ENCODE results near the gene SRL.

The SRL gene

DNA sequence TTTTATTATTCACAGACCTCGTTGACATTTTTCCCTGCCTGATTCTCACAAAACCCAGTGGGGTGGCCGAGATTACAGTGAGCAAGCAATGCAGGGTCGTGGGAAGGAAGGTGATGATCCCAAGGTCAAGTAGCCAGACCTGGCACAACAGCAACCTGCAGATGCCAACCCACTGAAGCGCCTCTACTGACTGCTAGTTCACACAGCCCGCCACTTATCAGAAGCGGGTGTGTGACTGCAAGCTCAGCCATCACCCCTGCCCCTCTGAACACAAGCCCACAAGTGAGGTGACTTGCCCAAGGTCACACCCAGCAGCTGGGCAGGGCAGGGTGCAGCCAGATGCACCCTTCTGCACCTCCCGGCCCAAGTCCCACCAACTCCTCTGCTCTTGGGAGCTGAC, 23.8 kb upstream of the SRL start:
- Histone ChIP-seq H3K27me3 (replicated peaks) (no peaks in the 10 kb centered on the region), H3K27ac (no peak overlapping the region), H3K36me3 (replicated peaks) (peaks cover 7% of the 10 kb centered on the region), H3K4me3 (ENCODE audit: low read depth, low read length) (no peak overlapping the region)
- in situ Hi-C loops (cut with HindIII; ENCODE audit: low pct_ligation_motif_present, low sequenced_read_pairs), result no loop called here
- DNase-seq, result no peak
- TF ChIP-seq, protein P1, sequence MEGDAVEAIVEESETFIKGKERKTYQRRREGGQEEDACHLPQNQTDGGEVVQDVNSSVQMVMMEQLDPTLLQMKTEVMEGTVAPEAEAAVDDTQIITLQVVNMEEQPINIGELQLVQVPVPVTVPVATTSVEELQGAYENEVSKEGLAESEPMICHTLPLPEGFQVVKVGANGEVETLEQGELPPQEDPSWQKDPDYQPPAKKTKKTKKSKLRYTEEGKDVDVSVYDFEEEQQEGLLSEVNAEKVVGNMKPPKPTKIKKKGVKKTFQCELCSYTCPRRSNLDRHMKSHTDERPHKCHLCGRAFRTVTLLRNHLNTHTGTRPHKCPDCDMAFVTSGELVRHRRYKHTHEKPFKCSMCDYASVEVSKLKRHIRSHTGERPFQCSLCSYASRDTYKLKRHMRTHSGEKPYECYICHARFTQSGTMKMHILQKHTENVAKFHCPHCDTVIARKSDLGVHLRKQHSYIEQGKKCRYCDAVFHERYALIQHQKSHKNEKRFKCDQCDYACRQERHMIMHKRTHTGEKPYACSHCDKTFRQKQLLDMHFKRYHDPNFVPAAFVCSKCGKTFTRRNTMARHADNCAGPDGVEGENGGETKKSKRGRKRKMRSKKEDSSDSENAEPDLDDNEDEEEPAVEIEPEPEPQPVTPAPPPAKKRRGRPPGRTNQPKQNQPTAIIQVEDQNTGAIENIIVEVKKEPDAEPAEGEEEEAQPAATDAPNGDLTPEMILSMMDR (IDR thresholded peaks at IDR 0.05; ENCODE audit: low read depth, low read length, missing control alignments), result no peak

DNA sequence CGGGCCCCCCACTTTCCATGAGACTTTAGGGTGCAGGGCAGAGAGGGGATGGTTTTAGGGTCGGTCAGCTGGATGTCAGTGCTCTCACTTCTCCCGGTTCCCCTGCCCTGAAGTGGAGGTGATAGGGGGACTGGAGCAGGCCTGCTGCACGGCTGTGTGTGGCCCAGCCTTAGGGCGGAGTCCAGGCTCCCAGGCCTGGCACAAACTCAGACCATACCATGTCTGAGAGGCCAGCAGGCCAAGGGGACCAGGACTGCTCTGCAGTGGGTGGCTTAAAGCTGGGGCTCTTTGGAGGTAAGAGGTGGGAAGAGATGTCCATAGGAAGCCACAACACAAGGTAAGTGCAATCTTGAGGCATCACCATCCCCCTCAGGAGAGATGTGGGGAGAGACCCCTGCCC, 22.7 kb upstream of the SRL start:
- DNase-seq, result no peak
- no peak overlapping the region for H3K4me3 ChIP-seq (ENCODE audit: low read depth, low read length)
- H3K27ac ChIP-seq, result no peak overlapping the region
- H3K27me3 ChIP-seq (replicated peaks), result no peaks in the 10 kb centered on the region
- H3K36me3 ChIP-seq (replicated peaks), result peaks cover 7% of the 10 kb centered on the region
- TF ChIP-seq, protein P1 (IDR thresholded peaks at IDR 0.05; ENCODE audit: low read depth, low read length, missing control alignments), result no peak
- in situ Hi-C loops (cut with HindIII; ENCODE audit: low pct_ligation_motif_present, low sequenced_read_pairs), result no loop called here

DNA sequence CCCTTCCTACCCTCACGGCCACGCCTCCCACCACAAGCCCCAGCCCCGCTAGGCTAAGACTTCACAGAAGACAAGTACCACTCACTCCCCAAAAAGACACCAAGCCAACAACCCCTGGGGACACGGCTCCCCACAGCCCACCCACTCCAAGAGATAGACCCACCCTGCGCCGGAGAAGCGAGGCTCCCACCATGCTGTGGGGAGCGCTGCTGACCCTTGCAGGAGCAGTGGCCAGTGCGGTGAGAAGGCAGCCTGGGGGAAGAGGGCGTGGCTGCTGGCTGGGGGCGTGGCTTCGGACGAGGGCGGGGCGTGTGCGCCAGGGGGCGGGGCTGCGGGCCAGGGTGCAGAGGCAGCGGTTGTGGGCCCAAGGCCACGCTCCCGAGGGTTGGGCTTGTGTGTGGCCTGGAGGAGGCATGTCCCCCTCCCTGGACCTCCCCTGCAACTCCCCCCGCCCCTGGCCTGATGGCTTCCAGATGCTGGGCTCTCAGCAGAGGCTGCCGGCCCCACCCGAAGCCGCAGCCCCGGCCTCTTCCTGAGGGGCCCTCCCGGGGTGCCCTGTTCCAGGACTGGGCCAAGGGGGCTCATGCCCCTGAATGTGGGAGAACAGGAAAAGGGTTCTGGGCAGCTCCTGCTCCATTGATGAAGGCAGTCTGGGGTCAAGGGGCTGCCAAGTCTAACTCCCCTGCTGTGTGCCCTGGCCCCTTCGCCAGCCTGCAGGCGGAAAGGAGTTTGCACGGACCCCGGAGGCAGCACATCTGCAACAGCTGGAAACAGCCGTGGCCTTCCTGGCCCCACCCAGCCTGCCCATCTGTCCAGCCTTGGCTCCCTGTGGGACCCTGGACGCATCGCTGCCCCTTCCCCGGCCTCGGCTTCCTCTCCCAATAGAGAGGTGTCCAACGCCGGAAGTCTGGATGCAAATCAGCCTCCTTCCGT, 21.9 kb upstream of the SRL start:
- H3K27ac ChIP-seq, result no peak overlapping the region
- H3K36me3 ChIP-seq (replicated peaks), result peaks cover 7% of the 10 kb centered on the region
- TF ChIP-seq, protein P1 (IDR thresholded peaks at IDR 0.05; ENCODE audit: low read depth, low read length, missing control alignments), result no peak
- no peaks in the 10 kb centered on the region for H3K27me3 ChIP-seq (replicated peaks)
- peak; percentile 22 for DNase-seq
- H3K4me3 ChIP-seq (ENCODE audit: low read depth, low read length), result no peak overlapping the region
- in situ Hi-C loops (cut with HindIII; ENCODE audit: low pct_ligation_motif_present, low sequenced_read_pairs), result no loop called here

DNA sequence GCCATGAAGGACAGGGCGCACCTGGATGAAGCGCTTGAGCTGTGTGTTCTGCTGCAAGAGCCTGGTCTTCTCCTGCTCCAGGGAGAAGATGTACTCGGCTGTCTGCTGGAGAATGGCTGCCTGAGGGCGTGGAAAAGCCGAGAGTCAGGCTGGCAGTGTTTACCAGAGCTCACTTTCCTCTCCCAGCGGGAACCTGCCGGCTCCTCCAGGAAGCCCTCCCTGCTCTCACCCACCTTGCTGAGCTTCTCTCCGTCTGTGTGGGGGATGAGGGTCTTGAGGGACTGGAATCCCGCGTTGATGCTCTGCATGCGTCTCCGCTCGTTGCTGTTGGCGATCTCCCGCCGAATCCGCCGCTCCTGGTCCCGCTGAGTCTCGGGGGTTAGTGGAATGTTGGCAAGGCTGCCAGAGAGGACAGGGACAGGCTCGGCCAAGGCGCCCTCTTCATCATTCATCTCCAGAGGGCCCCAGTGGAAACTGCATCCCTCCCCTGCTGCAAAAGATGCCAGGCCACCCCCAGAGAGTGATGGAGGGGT, 20.5 kb upstream of the SRL start:
- DNase-seq, result no peak

DNA sequence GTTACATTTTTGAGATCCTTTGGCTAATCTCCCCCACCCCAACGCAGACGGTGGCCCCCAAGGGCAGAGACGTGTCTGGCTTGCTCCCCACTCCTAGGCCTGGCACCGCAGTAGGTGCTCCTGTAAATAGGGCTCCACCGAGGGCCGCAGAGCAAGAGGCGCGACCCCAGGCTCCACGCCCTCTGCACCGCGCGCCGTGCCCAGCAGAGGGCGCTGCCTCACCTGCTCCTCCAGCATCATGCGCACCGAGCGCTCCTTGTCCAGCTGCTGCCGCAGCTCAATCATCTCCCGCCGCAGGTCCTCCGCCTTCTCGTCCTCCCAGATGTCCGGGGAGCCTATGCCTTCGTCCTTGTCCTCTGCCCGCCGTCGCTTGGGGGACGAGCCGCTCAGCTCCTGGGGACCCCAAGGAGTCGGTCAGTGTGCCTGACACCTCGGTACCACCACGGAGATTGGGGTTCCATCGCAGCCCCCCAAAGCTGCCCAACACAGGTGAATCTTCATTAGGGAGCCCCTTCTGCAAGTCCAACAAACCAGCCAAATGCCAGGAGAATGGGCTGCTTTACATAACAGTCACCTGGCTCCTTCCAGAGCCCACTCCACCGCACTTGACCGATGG, 19.8 kb upstream of the SRL start:
- DNase-seq, result no peak
- H3K4me3 ChIP-seq (ENCODE audit: low read depth, low read length), result no peak overlapping the region
- TF ChIP-seq, protein P1 (IDR thresholded peaks at IDR 0.05; ENCODE audit: low read depth, low read length, missing control alignments), result peak; percentile 75
- no peak overlapping the region for H3K27ac ChIP-seq
- in situ Hi-C loops (cut with HindIII; ENCODE audit: low pct_ligation_motif_present, low sequenced_read_pairs), result no loop called here
- no peaks in the 10 kb centered on the region for H3K27me3 ChIP-seq (replicated peaks)
- H3K36me3 ChIP-seq (replicated peaks), result peaks cover 7% of the 10 kb centered on the region

More for the DNA sequence above, 20.5 kb upstream of the SRL start:
- Histone ChIP-seq H3K27ac (no peak overlapping the region), H3K4me3 (ENCODE audit: low read depth, low read length) (no peak overlapping the region), H3K27me3 (replicated peaks) (no peaks in the 10 kb centered on the region), H3K36me3 (replicated peaks) (peaks cover 7% of the 10 kb centered on the region)
- TF ChIP-seq, protein P1 (IDR thresholded peaks at IDR 0.05; ENCODE audit: low read depth, low read length, missing control alignments), result no peak
- in situ Hi-C loops (cut with HindIII; ENCODE audit: low pct_ligation_motif_present, low sequenced_read_pairs), result no loop called here
